ENCODE measurements around the gene OPCML.

DNA sequence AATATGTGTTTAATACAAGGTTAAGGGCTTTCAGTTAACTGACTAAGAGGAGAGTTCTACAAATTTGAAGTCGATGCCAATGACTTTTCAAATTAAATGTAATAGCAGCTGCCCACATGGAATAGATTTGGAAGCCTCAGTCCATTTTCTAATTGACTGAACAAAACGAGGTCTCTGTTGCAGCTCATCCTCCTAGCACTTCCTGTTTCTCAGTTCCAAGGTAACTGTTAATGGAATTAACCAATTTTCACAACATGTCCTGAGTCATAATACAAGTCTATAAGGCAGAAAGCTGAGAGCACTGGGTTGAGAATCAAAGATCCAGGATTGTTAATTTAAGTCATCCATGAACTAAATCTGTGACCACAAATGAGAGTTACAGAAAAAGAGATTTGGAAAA, 177.2 kb downstream of the OPCML start:
- TF ChIP-seq, protein P1, sequence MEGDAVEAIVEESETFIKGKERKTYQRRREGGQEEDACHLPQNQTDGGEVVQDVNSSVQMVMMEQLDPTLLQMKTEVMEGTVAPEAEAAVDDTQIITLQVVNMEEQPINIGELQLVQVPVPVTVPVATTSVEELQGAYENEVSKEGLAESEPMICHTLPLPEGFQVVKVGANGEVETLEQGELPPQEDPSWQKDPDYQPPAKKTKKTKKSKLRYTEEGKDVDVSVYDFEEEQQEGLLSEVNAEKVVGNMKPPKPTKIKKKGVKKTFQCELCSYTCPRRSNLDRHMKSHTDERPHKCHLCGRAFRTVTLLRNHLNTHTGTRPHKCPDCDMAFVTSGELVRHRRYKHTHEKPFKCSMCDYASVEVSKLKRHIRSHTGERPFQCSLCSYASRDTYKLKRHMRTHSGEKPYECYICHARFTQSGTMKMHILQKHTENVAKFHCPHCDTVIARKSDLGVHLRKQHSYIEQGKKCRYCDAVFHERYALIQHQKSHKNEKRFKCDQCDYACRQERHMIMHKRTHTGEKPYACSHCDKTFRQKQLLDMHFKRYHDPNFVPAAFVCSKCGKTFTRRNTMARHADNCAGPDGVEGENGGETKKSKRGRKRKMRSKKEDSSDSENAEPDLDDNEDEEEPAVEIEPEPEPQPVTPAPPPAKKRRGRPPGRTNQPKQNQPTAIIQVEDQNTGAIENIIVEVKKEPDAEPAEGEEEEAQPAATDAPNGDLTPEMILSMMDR (IDR thresholded peaks at IDR 0.05): no peak
- TF ChIP-seq POLR2A (IDR thresholded peaks at IDR 0.05): no peak
